A549 (cell line): ENCODE results near the gene BCAS4. TPM values are rescaled to one million over a fixed set of nuclear protein-coding genes. Genes with fewer than 3 reads are reported as not detected.
"Not testable (repeated sequence)": the region's sequence is repeated elsewhere in the genome, so short reads cannot be mapped to it uniquely, and the experiment has no call there.

Source experiments
- ATAC-seq, 2 experiments: fragments of 200-7000 bp in 1 of 2; fragments of >200 bp in 1 of 2; cut with Nextera tagmentation in 1 of 2; cut with Tn5 transposase in 1 of 2; 3 replicates each; pipeline versions ENCODE4 v1.8.0 to v1.9.1; 2018 to 2020; ENCODE audit warnings: mild to moderate bottlenecking in 1 of 2, moderate library complexity in 1 of 2
- CTCF ChIA-PET: fragments of 300-600 bp; sonication (Branson Sonifier 250); formaldehyde crosslinking; extraction: SDS; loops from one replicate; lab custom pipeline; 2021; ENCODE audit warnings: antibody characterized with exemption, inconsistent platforms; lab: Yijun Ruan, JAX
- POLR2A ChIA-PET: fragments of 350-600 bp; formaldehyde crosslinking; extraction: SDS; loops from one replicate; lab custom pipeline; 2021; ENCODE audit warnings: antibody characterized with exemption, inconsistent platforms; lab: Yijun Ruan, JAX
- DNase-seq, 2 experiments: peaks; one replicate each; pipeline versions ENCODE4 v3.0.0 to v3.0.0-alpha.2; 2011 to 2016; ENCODE audit warnings: low read depth in 1 of 2, low spot score in 1 of 2
- FAIRE-seq: peaks from 2 replicates; lab custom pipeline; 2011; peaks lifted over from hg19 to GRCh38; lab: Jason Lieb, UNC
- H3K27ac ChIP-seq, 2 experiments: fragments of >200 bp; sonication (Bioruptor Twin); formaldehyde crosslinking; 3 replicates each; pipeline ENCODE4 v1.5.1; 2016 to 2017
- H3K4me1 ChIP-seq: fragments of >200 bp; sonication (Bioruptor Twin); formaldehyde crosslinking; 3 replicates; pipeline ENCODE4 v1.6.1; 2016
- H3K4me2 ChIP-seq: fragments of >200 bp; sonication (Bioruptor Twin); formaldehyde crosslinking; 3 replicates; pipeline ENCODE4 v1.6.1; 2016
- H3K4me3 ChIP-seq: fragments of >200 bp; sonication (Bioruptor Twin); formaldehyde crosslinking; 3 replicates; pipeline ENCODE4 v1.5.1; 2016
- H3K9me3 ChIP-seq: fragments of >200 bp; sonication (Bioruptor Twin); formaldehyde crosslinking; 3 replicates; pipeline ENCODE4 v1.6.1; 2016
- BHLHE40 ChIP-seq: IDR thresholded peaks from 2 replicates; pipeline ENCODE4 v1.6.1; 2012; ENCODE audit warnings: low read depth, low read length, inconsistent platforms
- CBX2 ChIP-seq: fragments of 200-600 bp; sonication (generic); IDR thresholded peaks from 2 replicates; pipeline ENCODE4 v1.6.1; 2016; ENCODE audit warnings: low read depth, mild to moderate bottlenecking, borderline replicate concordance
- CBX8 ChIP-seq: fragments of 200-600 bp; sonication (generic); IDR thresholded peaks from 2 replicates; pipeline ENCODE4 v1.6.1; 2016
- CEBPB ChIP-seq, 2 experiments: fragments of >200 bp in 1 of 2; sonication (Bioruptor Twin) in 1 of 2; formaldehyde crosslinking in 1 of 2; IDR thresholded peaks; 2 replicates each; pipeline ENCODE4 v1.6.1; 2012 to 2016
- CHD2 ChIP-seq: fragments of 150-350 bp; IDR thresholded peaks from 2 replicates; pipeline ENCODE4 v1.6.1; 2014; ENCODE audit warnings: low read length; ENCODE audit not compliant: partially characterized antibody
- GATA3 ChIP-seq: IDR thresholded peaks from 2 replicates; pipeline ENCODE4 v1.6.1; 2012; ENCODE audit warnings: borderline replicate concordance
- HOXA7 ChIP-seq: fragments of 250-450 bp; sonication (Bioruptor Pico); IDR thresholded peaks from 2 replicates; pipeline ENCODE4 v1.5.0; 2020; ENCODE audit warnings: mild to moderate bottlenecking, moderate library complexity
- HOXB13 ChIP-seq: fragments of 250-450 bp; sonication (Bioruptor Pico); IDR thresholded peaks from 2 replicates; pipeline ENCODE4 v1.5.0; 2020; ENCODE audit warnings: low read depth, mild to moderate bottlenecking, moderate library complexity
- HOXB5 ChIP-seq: fragments of 250-450 bp; sonication (Bioruptor Pico); IDR thresholded peaks from 2 replicates; pipeline ENCODE4 v1.5.0; 2020; ENCODE audit warnings: mild to moderate bottlenecking, moderate library complexity
- KDM1A ChIP-seq: fragments of 200-600 bp; sonication (generic); IDR thresholded peaks from 2 replicates; pipeline ENCODE4 v1.6.1; 2016; ENCODE audit warnings: low read depth, mild to moderate bottlenecking
- MAFK ChIP-seq: fragments of 450-650 bp; IDR thresholded peaks from 2 replicates; pipeline ENCODE4 v1.6.1; 2014; ENCODE audit not compliant: partially characterized antibody
- RAD21 ChIP-seq, 2 experiments: fragments of >200 bp in 1 of 2; sonication (Bioruptor Twin) in 1 of 2; formaldehyde crosslinking in 1 of 2; IDR thresholded peaks in 1 of 2; conservative IDR thresholded peaks in 1 of 2; 2 replicates in 1 of 2; 3 replicates in 1 of 2; pipeline ENCODE4 v1.6.1; 2012 to 2018; ENCODE audit warnings: inconsistent platforms in 1 of 2
- RCOR1 ChIP-seq: fragments of 150-350 bp; IDR thresholded peaks from 2 replicates; pipeline ENCODE4 v1.6.1; 2014; ENCODE audit warnings: antibody characterized with exemption, low read length, low read depth
- RNF2 ChIP-seq: fragments of 200-600 bp; sonication (generic); IDR thresholded peaks from 2 replicates; pipeline ENCODE4 v1.6.1; 2016; ENCODE audit warnings: low read depth, mild to moderate bottlenecking, antibody characterized with exemption, moderate library complexity, borderline replicate concordance
- TFCP2L1 ChIP-seq: fragments of 250-450 bp; sonication (Bioruptor Pico); IDR thresholded peaks from 2 replicates; pipeline ENCODE4 v1.5.0; 2021; ENCODE audit warnings: mild to moderate bottlenecking
- TP53 ChIP-seq: fragments of 250-450 bp; sonication (Bioruptor Pico); IDR thresholded peaks from 2 replicates; pipeline ENCODE4 v1.5.0; 2021; ENCODE audit warnings: mild to moderate bottlenecking, moderate library complexity
- ZFP36 ChIP-seq: fragments of 450-650 bp; IDR thresholded peaks from 2 replicates; pipeline ENCODE4 v1.6.1; 2014; ENCODE audit warnings: borderline replicate concordance; ENCODE audit not compliant: partially characterized antibody
- ZSCAN20 ChIP-seq: fragments of 250-450 bp; sonication (Bioruptor Pico); IDR thresholded peaks from 2 replicates; pipeline ENCODE4 v1.8.0; 2022; ENCODE audit warnings: mild to moderate bottlenecking, moderate library complexity
- WGBS: methylation state at CpG from one replicate; pipeline ENCODE4 v1.1.6; 2017; ENCODE audit errors: missing lambda C conversion rate; 5-methylcytosine and 5-hydroxymethylcytosine counted together
- polyA plus RNA-seq, 4 experiments: library from polyadenylated mRNA; depleted of rRNA in 3 of 4; stranded (reverse); fragments of >200 nt; fragmentation: RNase III in 1 of 4; extraction: RNeasy Plus Mini Kit Qiagen cat#74134 plus additional on column Dnase treatment in 1 of 4; gene quantifications; 2 replicates in 3 of 4; 3 replicates in 1 of 4; pipeline ENCODE4 v1.2.3, GENCODE V29; 2011 to 2017
- TF ChIP-seq, protein P1 (sequence below): fragments of >200 bp; sonication (Bioruptor Twin); formaldehyde crosslinking; IDR thresholded peaks from 2 replicates; pipeline ENCODE4 v1.6.1; 2016
- TF ChIP-seq, protein P2 (sequence below): fragments of 450-650 bp; IDR thresholded peaks from 2 replicates; pipeline ENCODE4 v1.6.1; 2014; ENCODE audit warnings: antibody characterized with exemption
- TF ChIP-seq, protein P3 (sequence below): fragments of >200 bp; sonication (Bioruptor Twin); formaldehyde crosslinking; IDR thresholded peaks from 3 replicates; pipeline ENCODE4 v1.6.1; 2016
- TF ChIP-seq, protein P4 (sequence below): IDR thresholded peaks from 2 replicates; pipeline ENCODE4 v1.6.1; 2012
- TF ChIP-seq, protein P5 (sequence below): fragments of 150-350 bp; IDR thresholded peaks from 2 replicates; pipeline ENCODE4 v1.6.1; 2014; ENCODE audit warnings: low read depth, mild to moderate bottlenecking, low read length
- TF ChIP-seq, protein P6 (sequence below): IDR thresholded peaks from 2 replicates; pipeline ENCODE4 v1.6.1; 2012
- TF ChIP-seq, protein P7 (sequence below): IDR thresholded peaks from 2 replicates; pipeline ENCODE4 v1.6.1; 2012; ENCODE audit warnings: low read depth, borderline replicate concordance

BCAS4 gene
- polyA plus RNA-seq, 2 of the 4 experiments (the other 2 are of a cell fraction): 16.9 to 48.4 TPM

DNA sequence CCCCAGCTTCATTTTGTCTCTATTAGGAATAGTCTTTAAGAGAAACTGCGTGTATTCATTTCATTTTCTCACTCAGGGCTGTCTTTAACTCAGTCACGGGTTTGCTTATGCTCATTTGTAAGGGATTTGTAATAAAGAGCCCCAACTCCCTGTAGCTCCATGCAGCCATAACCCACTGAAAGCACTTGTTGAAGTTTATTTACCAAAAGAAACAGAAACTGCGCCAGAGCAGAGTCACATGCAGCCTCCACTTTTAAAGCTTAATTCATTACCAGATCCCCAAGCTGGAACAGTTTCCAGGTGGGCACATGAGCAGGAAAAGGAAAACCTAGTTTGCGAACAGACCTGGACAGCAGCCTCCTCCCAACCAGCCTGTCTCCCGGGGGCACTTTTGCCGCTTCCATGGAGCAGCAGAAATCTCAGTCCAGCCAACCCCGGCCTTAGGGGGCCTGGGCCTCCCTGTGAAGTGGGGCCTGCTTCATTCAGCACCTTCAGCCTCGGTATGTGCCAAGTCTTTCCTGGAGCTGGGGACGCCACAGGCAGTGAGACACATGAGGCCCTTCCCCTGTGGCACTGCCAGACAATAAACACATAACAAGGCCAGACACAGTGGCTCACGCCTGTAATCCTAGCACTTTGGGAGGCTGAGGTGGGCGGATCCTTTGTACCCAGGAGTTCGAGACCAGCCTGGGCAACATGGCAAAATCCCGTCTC is 4.5 kb downstream of the BCAS4 start:
- TF ChIP-seq RNF2 (no peak), ZFP36 (no peak), TFCP2L1 (no peak), RAD21 (conservative IDR thresholded peaks at IDR 0.05 in 1 of 2, IDR thresholded peaks at IDR 0.05 in 1 of 2) (no peak), CEBPB (IDR thresholded peaks at IDR 0.05) (no peak), HOXA7 (CRISPR knock-in tag) (no peak), ZSCAN20 (CRISPR knock-in tag) (no peak), CHD2 (no peak), KDM1A (no peak), MAFK (no peak), CBX8 (no peak)
- TF ChIP-seq, protein P1, sequence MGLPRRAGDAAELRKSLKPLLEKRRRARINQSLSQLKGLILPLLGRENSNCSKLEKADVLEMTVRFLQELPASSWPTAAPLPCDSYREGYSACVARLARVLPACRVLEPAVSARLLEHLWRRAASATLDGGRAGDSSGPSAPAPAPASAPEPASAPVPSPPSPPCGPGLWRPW: no peak
- TF ChIP-seq, protein P2, sequence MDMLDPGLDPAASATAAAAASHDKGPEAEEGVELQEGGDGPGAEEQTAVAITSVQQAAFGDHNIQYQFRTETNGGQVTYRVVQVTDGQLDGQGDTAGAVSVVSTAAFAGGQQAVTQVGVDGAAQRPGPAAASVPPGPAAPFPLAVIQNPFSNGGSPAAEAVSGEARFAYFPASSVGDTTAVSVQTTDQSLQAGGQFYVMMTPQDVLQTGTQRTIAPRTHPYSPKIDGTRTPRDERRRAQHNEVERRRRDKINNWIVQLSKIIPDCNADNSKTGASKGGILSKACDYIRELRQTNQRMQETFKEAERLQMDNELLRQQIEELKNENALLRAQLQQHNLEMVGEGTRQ: no peak
- TF ChIP-seq, protein P3, sequence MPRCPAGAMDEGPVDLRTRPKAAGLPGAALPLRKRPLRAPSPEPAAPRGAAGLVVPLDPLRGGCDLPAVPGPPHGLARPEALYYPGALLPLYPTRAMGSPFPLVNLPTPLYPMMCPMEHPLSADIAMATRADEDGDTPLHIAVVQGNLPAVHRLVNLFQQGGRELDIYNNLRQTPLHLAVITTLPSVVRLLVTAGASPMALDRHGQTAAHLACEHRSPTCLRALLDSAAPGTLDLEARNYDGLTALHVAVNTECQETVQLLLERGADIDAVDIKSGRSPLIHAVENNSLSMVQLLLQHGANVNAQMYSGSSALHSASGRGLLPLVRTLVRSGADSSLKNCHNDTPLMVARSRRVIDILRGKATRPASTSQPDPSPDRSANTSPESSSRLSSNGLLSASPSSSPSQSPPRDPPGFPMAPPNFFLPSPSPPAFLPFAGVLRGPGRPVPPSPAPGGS: no peak
- TF ChIP-seq, protein P4, sequence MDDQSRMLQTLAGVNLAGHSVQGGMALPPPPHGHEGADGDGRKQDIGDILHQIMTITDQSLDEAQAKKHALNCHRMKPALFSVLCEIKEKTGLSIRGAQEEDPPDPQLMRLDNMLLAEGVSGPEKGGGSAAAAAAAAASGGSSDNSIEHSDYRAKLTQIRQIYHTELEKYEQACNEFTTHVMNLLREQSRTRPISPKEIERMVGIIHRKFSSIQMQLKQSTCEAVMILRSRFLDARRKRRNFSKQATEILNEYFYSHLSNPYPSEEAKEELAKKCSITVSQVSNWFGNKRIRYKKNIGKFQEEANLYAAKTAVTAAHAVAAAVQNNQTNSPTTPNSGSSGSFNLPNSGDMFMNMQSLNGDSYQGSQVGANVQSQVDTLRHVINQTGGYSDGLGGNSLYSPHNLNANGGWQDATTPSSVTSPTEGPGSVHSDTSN: no peak
- Histone ChIP-seq H3K4me1 (0 out of 3 replicates have a peak, but pooled peaks cover 5% of the 10 kb centered on the region), H3K4me2 (no peak overlapping the region), H3K4me3 (no peak overlapping the region), H3K27ac (no peak overlapping the region), H3K9me3 (no peaks in the 10 kb centered on the region)
- ChIA-PET POLR2A (no interaction called here), CTCF (interaction anchor here (0.5 to 3.8 kb wide), 4 partner anchors 19 to 876 kb away, joined by 4 to 14 read pairs (median 6); partner anchors contain the start of gene ADNP)
- no peak for FAIRE-seq
- 89% methylated on average over 12 of the region's 13 CpGs for WGBS
- DNase-seq: no peak
- ATAC-seq: no peak

DNA sequence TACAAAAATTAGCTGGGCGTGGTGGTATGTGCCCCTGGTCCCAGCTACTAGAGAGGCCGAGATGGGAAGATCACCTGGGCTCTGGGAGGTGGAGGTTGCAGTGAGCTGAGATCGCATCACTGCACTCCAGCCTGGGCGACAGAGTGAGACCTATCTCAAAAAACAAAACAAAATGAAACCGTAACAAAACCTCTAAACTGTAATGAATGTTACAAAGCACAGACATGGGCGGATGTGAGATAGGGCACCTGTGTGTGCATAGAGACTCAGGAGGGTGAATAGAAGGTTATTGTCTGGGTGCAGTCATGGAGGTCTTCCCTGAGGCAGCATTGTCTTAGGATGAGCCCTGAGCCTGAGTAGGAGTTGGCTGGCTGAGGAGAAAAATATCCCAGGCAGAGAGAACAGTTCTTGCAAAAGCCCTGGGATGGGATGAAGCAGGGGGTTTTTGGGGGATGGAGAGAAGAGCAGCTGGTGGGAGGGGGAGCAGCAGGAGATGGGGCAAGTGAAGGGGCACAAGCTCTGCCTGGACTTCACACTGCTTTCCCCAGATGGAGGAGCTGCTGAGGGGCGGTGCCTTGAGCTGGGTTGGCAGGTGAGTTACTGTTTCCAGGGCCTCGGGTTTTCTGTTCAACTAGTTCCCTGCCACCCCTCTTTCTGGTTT is 5.2 kb downstream of the BCAS4 start:
- H3K4me3 ChIP-seq: no peak overlapping the region
- H3K4me2 ChIP-seq: no peak overlapping the region
- H3K4me1 ChIP-seq: 0 out of 3 replicates have a peak, but pooled peaks cover 5% of the 10 kb centered on the region
- CTCF ChIA-PET: interaction anchor here (0.8 to 3.8 kb wide), 5 partner anchors 13 to 131 kb away, joined by 4 to 14 read pairs (median 5); partner anchors contain the start of gene ADNP
- DNase-seq (no peak), FAIRE-seq (no peak), ATAC-seq (no peak)
- 93% methylated on average over 8 of the region's 8 CpGs for WGBS
- TF ChIP-seq CEBPB (IDR thresholded peaks at IDR 0.05) (no peak), GATA3 (no peak), HOXB5 (no peak), HOXB13 (CRISPR knock-in tag) (no peak), CBX2 (no peak), TP53 (no peak), KDM1A (no peak), BHLHE40 (no peak), RNF2 (no peak), RCOR1 (no peak)
- TF ChIP-seq, protein P5, sequence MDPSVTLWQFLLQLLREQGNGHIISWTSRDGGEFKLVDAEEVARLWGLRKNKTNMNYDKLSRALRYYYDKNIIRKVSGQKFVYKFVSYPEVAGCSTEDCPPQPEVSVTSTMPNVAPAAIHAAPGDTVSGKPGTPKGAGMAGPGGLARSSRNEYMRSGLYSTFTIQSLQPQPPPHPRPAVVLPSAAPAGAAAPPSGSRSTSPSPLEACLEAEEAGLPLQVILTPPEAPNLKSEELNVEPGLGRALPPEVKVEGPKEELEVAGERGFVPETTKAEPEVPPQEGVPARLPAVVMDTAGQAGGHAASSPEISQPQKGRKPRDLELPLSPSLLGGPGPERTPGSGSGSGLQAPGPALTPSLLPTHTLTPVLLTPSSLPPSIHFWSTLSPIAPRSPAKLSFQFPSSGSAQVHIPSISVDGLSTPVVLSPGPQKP: no peak
- TF ChIP-seq, protein P6, sequence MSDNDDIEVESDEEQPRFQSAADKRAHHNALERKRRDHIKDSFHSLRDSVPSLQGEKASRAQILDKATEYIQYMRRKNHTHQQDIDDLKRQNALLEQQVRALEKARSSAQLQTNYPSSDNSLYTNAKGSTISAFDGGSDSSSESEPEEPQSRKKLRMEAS: no peak
- TF ChIP-seq, protein P7, sequence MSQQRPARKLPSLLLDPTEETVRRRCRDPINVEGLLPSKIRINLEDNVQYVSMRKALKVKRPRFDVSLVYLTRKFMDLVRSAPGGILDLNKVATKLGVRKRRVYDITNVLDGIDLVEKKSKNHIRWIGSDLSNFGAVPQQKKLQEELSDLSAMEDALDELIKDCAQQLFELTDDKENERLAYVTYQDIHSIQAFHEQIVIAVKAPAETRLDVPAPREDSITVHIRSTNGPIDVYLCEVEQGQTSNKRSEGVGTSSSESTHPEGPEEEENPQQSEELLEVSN: no peak
- TF ChIP-seq, protein P1: no peak
- no peak overlapping the region for H3K27ac ChIP-seq
- H3K9me3 ChIP-seq: no peaks in the 10 kb centered on the region
- POLR2A ChIA-PET: no interaction called here

DNA sequence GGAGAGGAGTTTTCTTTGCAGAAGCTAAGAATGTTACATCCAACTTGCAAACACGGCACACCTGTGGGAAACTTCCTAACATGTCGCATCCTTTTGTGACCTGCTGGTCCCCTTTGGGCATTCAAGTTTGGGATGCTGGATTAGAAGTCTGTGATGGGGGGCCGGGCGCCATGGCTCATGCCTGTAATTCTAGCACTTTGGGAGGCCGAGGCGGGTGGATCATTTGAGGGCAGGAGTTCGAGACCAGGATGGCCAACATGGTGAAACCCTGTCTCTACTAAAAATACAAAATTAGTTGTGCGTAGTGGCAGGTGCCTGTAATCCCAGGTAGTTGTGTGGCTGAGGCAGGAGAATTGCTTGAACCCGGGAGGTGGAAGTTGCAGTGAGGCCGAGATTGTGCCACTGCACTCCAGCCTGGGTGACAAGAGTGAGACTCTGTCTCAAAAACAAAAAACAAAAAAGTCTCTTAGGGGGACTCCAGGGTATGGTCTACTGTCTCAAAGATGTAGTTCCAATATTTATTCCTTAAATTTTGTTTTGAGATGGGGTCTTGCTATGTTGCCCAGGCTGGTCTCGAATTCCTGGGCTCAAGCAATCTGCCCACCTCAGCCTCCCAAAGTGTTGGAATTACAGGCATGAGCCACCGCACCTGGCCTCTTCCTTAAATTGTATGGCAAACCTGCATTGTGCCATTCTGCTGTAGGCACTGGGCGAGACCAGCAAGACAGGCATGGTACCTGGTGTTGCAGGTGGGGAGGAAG is 6.3 kb downstream of the BCAS4 start:
- 85% methylated on average over 13 of the region's 13 CpGs for WGBS
- ATAC-seq, H3K4me1 ChIP-seq, DNase-seq, H3K4me2 ChIP-seq, POLR2A ChIA-PET, H3K9me3 ChIP-seq, FAIRE-seq, H3K27ac ChIP-seq, H3K4me3 ChIP-seq: not testable (repeated sequence)
- CTCF ChIA-PET: interaction anchor here (0.6 to 3.8 kb wide), 5 partner anchors 11 to 128 kb away, joined by 3 to 14 read pairs (median 5); no protein-coding TSS in a partner anchor
